ENCODE results near the gene ZMYND19.
"Not testable (repeated sequence)": the region's sequence is repeated elsewhere in the genome, so short reads cannot be mapped to it uniquely, and the experiment has no call there.

Gene ZMYND19

DNA sequence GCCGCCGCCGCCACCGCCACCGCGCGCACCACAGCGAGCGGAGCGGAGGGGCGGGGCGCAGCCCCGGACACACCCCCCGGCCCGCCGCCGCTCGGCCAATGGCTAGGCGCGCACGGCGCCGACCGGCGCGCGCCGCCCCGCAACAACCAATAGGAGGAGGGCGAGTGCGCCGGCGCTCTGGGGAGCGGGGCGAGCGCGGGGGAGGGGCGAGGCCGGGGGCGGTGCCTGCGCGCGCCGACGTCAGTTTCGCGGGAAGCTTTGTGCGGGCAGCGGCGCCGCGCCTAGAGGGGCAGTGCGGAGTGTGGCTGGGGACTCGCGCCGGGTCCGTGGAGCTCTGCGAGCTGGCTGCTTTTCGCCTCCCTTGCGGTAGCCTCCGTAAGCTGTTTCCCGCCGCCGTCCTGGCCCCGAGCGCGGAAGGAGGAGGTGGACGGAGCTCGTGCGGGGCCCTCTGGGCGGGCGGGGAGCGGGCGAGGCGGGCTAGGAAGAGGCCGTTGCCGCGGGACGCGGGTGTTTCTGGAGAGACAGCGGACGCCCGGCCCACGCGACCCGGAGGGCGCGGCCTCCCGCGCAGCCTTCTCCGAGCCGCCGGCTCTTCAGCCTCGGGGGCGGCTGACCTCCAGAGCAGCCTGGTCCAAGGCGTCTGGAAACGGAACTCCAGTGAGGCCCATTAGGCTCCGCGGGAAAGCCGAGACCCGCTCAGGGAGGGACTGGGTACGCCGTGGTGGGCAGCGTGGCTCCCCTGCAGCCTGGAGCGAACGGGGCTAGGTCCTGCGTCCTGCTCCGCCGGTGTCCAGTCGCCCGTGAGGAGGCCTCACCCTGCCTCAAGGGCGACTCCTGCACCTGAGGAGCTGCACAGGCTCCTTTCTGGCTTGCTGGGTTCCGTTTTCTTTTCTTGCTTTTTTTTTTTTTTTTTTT, at the start of gene ZMYND19:
Gene ZMYND19 (minus strand): TSS at position 44 of the 915 bp plus-strand sequence. CDS start 249 bp downstream, outside the sequence.
- peak; percentile 78 for DNase-seq (ENCODE audit: low read depth)

DNA sequence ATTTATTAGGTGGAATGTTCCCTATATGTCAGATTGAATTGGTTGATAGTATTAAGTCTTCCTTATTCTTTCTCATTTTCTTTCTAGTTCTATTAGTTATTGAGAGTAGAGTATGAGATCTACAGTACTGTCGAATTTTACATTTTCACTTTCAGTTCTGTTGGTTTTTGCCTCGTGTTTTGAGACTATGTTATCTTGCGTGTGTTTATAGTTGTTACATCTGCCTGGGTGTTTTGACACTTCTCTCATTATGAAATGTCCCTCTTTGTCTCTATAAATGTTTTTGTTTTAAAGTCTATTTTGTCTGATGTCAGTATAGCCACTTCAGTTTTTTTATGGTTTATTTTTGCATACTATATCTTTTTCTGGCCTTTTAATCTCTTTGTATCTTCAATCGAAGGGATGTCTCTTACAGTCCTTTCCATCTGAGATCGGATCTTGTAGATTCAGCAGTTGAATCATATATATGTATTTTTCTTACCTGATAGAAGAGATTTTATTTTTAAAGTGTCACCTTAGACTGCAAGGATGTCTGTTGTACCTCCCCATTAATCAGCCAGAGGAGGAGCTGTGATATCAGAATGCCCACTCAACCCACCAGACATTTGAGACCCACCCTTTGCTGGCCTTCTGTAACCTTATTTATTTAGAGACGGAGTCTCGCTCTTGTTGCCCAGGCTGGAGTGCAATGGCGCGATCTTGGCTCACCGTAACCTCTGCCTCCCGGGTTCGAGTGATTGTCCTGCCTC, 49.2 kb upstream of the ZMYND19 start:
- DNase-seq (ENCODE audit: low read depth) = no peak

DNA sequence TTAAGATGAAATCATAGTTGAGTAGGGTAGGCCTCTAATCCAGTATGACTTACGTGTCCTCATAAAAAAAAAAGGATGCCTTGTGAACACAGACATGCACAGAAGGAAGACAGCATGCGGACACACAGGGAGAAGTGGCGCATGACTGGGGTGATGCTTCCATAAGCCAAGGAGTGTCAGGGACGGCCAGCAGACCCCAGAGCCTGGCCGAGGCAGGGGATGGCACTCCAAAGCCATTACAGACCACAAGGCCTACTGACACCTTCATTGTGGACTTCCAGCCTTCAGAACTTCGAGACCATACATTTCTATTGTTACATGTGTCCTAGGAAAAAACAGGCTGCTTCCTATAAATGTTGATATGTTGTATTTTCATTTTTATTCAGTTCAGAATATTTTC, 48.4 kb upstream of the ZMYND19 start:
- DNase-seq (ENCODE audit: low read depth) = no peak

DNA sequence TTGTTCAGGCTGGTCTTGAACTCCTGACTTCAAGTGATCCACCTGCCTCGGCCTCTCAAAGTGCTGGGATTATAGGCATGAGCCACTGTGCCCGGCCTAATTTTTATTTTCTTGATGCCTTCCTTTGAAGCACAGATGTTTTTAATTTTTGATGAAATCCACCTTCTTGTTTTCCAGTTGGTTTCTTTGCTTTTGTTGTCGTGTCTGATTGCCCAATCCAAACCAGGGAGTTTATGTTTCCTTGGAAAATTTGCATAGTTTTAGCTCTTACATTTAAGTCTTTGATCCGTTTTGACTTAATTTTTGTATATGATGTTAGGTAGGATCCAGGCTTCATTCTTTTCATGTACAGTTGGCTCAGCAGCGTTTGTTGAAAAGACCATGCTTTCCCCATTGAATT, 43.7 kb upstream of the ZMYND19 start:
- peak; percentile 80 for DNase-seq (ENCODE audit: low read depth)

DNA sequence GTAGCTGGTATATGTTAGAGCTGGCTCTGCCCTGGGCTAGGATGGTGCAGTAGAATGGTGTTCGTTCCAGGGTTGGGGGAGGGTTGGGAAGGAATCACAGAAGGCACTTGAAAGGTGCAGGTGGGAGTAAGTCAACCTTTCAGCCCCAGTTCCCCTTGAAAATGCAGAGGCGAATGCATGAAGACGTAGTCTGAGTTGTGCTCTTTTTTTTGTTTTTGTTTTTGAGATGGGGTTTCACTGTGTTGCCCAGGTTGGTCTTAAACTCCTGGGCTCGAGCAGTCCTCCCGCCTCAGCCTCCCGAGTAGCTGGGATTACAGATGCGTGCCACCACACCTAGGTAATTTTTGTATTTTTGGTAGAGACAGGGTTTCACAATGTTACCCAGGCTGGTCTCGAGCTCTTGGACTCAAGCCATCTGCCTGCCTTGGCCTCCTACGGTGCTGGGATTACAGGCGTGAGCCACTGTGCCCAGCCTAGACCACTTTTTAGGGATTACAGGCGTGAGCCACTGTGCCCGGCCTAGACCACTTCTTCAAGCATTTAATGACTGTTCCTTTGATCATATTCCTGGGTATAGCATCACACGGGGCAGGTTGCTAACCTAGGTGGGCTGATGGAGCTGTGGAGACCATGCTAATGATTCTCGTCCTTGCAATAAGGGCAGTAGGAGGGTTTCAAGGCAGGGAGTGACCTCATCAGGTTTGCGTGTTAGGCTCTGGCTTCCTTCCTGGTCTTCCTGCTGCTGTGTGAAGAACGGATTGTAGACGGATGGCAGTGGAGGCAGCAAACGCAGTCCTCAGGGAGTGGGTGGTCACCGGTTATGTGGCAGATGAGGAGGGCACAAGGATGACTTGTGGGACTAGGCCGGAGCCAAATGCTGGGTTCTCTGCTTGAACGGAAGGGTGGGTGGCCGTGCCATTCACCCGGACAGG, 42.2 kb upstream of the ZMYND19 start:
- DNase-seq (ENCODE audit: low read depth) = peak; percentile 21

DNA sequence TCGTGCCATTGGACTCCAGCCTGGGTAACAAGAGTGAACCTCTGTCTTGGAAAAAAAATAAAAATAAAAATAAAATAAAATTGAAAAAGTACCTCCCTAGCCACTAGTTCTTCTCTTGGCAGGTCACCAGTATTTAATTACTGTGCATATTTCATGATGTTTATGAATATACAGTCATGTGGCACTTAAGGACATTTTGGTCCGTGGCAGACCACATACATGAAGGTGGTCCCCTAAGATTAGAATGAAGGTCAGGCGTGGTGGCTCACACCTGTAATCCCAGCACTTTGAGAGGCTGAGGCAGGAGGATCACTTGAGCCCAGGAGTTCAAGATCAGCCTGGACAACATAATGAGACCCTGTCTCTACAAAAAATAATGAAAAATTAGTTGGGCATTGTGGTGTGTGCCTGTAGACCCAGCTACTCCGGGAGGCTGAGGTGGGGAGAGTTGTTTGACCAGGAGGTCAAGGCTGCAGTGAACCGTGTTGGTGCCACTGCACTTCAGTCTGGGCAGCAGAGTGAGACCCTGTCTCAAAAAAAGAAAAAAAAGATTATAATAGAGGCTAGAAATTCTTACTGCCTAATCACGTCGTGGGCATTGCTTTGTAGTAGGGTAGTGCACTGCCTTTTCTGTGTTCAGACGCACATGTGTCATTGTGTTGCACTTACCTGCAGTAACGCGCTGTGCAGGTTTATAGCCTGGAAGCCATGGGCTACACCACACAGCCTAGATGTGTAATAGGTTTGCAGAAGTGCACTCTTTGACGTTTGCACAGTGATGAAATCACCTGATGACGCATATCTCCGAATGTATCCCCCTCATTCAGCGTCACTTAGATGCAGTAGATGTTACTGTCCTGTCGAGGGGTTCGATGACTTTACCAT, 41.3 kb upstream of the ZMYND19 start:
- DNase-seq (ENCODE audit: low read depth) = no peak

DNA sequence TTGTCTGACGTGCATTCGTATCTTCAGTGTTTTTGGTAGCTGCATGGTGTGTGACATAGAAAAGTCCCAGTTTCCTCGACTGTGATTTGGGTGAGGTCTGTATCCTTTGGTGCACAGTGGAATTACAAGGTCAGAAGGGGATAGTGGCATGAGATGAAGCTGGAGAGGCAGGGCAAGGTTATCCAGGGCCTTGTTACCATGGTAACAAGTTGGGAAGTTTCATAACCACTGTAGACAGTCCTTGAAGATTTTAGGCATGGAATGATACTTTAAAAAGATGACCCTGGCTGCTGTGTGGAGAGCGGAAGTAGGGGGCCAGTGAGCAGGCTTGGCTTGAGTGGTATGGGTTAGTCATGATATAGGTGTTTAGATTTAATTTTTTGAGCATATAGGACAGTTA, 40.4 kb upstream of the ZMYND19 start:
- peak; percentile 47 for DNase-seq (ENCODE audit: low read depth)

DNA sequence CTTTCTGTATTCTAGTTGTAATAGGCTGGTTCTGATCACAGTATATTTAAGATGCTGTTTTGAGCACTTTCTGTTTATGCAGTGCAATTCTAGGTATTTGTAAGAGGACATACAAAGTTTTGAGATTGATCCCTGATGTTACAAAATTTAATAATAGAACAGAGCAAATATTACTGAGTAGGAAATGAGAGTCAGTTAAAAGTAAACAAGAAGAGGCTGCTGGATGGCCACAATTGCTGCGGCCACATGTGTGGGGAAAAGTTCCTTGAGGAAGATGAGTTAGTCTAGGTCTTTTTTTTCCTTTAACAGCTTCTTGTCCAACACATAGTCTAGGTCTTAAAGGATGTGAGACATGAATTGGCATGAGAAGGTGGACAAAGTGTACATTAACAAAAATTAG, 39.8 kb upstream of the ZMYND19 start:
- peak; percentile 56 for DNase-seq (ENCODE audit: low read depth)

DNA sequence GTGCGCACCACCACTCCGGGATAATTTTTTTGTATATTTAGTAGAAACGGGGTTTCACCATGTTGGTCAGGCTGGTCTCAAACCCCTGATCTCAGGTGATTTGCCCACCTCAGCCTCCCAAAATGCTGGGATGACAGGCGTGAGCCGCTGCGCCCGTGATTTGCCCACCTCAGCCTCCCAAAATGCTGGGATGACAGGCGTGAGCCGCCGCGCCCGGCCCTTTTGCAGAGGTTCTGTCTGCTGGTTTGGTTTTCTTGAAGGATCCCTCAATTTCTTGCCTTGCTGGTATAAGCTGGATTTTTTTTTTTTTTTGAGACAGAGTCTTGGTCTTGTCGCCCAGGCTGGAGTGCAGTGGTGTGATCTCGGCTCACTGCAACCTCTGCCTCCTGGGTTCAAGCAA, 37.1 kb upstream of the ZMYND19 start:
- not testable (repeated sequence) for DNase-seq (ENCODE audit: low read depth)

DNA sequence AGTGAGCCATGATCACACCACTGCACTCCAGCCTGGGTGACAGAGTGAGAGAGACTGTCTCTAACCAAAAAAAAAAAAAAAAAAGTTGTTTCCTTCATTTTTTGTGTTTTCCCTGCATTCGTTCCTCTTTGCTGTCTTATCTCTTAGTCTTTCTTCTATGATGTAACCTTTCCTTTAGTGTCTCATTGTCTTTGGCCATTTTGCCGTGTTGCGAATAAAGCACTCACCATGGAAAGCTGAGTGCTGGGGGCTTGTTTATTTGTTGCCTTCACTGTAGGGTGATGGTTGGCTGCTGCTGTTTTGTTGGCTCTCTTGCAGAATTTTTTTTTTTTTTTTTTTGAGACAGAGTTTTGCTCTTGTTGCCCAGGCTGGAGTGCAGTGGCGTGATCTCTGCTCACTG, 36.2 kb upstream of the ZMYND19 start:
- no peak for DNase-seq (ENCODE audit: low read depth)

DNA sequence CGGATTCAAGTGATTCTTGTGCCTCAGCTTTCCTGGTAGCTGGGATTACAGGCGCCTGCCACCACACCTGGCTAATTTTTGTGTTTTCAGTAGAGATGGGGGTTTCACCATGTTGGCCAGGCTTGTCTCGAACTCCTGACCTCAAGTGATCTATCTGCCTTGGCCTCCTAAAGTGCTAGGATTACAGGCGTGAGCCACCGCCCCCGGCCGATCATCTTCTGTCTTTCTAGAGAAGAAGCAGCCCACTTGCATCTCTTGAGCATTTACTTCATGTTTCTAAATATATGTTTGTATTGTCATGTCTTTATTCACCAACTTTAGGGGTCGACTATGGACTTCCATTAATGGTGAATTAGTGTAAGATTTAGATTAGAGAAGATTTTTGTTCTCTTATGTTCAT, 31.9 kb upstream of the ZMYND19 start:
- not testable (repeated sequence) for DNase-seq (ENCODE audit: low read depth)

DNA sequence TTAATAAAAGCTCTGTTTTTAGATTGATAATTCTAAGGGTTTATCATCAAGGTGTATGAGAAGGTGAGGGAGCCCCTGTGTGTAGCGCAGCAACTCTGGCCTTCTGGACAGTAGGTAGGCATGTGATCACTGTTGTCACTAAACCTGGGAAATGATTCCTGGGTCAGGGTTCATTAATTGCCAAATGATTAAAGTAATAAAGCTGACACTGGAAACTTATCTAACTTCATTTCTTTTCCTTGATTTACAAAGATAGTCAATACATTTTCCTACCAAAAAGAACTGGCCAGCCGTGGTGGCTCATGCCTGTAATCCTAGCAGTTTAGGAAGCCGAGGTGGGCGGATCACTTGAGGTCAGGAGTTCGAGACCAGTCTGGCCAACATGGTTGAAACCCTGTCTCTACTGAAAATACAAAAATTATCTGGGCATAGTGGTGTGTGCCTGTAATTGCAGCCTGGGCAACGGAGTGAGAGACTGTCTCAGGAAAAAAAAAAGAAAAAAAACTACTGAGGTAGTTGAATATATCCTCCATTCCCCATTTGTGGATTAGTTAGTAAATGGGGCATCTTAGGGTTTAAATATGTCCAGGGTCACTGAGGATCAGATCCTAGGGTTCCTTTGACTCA, 30.9 kb upstream of the ZMYND19 start:
- DNase-seq (ENCODE audit: low read depth) = no peak

DNA sequence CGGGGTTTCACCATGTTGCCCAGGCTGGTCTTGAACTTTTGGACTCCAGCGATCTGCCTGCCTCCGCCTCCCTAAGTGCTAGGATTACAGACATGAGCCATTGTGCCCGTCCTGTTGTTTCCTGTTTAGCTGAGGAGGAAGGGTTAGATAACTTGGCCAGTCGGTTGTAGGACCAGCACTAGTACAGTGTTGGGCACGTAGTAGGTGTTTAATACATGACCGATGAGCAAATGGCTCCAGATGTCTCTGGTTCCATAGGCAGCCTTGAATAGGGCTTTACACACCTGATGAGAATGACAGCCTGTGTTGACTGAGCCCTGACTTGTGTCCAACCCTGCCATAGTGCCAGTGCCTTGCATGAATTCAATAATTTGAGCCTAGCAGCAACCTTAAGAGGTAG, 30.3 kb upstream of the ZMYND19 start:
- DNase-seq (ENCODE audit: low read depth) = no peak

DNA sequence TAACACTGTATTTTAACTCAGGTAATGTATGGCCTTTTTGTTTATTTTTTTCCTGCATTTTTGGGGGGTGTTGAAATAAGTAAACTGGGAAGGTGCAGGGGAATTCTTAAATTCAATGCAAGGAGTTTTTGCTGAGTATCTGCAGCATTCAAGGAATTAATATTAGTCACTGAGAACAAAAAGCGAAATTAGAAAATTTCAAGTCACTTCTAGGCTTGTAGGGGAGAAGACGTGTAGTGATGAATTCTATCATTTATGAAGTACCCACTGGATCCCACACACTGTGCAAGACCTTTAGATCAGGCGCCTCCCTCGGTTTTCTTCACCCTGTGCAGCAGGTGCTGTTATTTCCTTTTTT, 29.7 kb upstream of the ZMYND19 start:
- DNase-seq (ENCODE audit: low read depth) = no peak

DNA sequence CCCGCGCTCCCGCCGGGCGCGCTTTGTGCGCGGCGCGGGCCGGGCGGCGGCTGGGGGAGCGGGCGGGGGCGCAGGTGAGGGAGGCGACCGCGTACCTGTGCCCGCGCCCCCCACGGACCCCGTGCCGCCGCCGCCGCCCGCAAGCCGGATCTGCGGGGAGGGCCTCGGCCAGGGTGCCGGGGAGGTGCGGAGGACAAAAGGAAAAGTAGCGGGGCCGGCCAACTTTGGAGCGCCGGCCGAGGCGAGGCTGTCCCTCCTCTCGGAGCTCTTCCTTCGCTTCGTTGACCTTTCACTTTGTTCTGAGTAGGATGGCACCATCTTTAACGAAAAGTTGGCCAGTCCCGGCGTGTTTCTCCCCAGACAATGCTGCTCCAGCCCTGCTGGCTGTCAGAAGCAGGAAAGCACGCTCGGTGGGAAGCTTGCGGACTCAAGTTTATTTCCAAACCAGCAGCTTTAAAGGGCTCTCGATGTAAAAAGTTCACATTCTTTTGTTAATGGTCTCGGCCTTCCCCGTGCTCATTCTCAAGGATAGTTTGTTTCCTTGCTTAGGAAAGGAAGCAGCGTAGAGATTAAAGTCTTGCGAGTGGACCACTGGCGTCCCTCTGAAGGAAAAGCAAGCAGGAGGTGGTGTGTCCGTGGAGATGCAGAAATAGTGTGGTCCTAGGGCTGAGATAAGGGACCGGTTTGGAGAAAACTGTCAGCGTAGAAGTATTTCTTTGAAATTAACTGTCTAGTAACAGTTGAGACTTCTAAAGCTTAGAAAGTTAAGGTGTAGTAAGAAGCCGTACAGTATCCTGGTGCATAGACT, 29.1 kb upstream of the ZMYND19 start:
- DNase-seq (ENCODE audit: low read depth) = peak; percentile 51

DNA sequence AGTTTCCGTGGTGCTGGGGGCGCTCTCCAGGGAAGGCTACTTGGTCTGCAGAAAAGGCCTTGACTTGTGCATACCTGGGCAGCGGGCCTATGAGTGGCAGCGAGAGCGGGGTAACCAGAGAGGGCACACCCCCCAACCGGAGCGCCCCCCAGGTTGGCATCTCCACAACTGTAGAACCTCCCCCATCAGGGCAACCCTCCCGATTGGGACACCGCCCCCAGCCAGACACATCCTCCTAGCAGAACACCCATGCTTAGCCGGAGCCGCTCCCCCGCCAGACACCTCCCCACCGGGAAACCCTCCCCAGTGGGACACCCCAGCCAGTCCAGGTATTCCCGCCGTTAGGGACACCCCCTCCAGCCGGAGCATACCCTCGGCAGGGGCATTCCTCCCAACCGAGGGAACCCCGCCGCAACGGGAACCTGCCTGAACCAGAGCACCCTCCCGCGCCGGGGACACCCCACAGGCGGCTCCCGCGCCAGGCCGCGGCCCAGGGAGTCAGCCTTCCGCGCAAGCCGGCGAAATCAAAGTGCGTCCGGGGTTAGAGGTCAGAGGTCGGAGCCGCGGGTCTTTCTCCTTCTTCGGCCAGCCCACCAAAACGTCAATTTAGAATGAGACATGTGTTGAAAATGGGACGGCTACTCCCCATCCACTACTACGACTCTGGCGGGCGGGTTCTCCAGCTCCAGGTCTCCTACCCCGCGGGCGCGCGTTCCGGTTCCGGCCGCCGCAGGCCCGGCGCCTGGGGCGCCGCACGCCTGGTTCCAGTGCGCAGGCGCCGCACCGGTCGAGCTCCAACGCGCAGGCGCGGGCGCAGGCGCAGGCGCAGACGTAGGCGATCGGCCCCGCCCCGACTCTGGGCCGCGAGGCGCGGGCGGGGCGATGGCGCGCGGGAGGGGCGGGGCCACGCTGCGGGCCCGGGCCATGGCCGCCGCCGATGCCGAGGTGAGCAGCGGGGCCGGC, 28.1 kb upstream of the ZMYND19 start, which contains the start of gene EHMT1:
Gene EHMT1 (plus strand): TSS at position 901 of the 963 bp plus-strand sequence. CDS start 24 bp downstream, at position 925.
- peak; percentile 74 for DNase-seq (ENCODE audit: low read depth)

DNA sequence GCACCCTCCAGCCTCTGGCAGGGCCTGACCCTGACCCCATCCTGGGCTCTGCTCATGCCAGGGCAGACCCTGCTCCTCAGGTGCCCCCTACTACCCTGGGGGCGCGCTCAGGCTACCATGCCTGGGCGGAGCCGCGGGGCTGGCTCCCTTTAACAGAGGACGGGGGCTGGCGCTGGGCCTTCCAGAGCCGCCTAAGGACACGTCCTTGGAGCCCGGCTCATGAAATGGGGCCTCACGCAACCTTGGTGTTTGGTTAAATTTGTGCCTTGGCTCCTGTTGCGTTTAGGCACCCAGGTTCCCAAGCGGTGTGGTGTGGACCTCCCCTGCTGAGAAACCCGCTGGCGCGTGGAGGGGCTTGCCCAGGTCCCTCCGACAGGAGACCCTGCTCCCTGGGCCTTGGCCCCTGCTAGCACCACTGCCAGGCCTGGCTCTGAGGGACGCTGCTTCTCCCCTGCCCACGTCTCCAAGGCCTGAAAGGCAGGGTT, 25.1 kb upstream of the ZMYND19 start:
- no peak for DNase-seq (ENCODE audit: low read depth)

Measured in fibroblast of gingiva (primary cell).